Lower lobe of right lung (tissue), 2 donors: Measurements from ENCODE around the gene GCKR. TPM values are rescaled to one million over a fixed set of nuclear protein-coding genes. Genes with fewer than 3 reads are reported as not detected.

Experiments used
- ATAC-seq, 2 donors: fragments of 200-7000 bp; cut with Tn5 transposase; one replicate each; pipeline ENCODE4 v1.9.1; 2020 to 2022; ENCODE audit warnings: mild to moderate bottlenecking in 2 of 2, moderate library complexity in 2 of 2
- DNase-seq: peaks from one replicate; pipeline ENCODE4 v3.0.0-alpha.2; 2020
- H3K27ac ChIP-seq: fragments of 200-600 bp; one replicate; pipeline ENCODE4 v1.8.0; 2022
- H3K27me3 ChIP-seq: fragments of 200-600 bp; one replicate; pipeline ENCODE4 v1.8.0; 2022; ENCODE audit warnings: low read depth
- H3K36me3 ChIP-seq: fragments of 200-600 bp; one replicate; pipeline ENCODE4 v1.8.0; 2022; ENCODE audit warnings: mild to moderate bottlenecking
- H3K4me1 ChIP-seq: fragments of 200-600 bp; one replicate; pipeline ENCODE4 v1.8.0; 2022
- H3K4me3 ChIP-seq: fragments of 200-600 bp; one replicate; pipeline ENCODE4 v1.8.0; 2022; ENCODE audit warnings: mild to moderate bottlenecking
- H3K9me3 ChIP-seq: fragments of 200-600 bp; one replicate; pipeline ENCODE4 v1.8.0; 2022
- CTCF ChIP-seq: fragments of 200-600 bp; IDR thresholded peaks from one replicate; pipeline ENCODE4 v1.8.0; 2022; ENCODE audit warnings: antibody characterized with exemption, mild to moderate bottlenecking
- intact Hi-C: fragments of 100-400 bp; cut with DNase I; formaldehyde crosslinking; loops from one replicate; pipeline ENCODE4 v1.11.0; 2022
- total RNA-seq: library from RNA; stranded (reverse); fragmentation: NEBNext Ultra II Directional; extraction: Animal tissue kit (Norgen Biotek cat#: 25700); gene quantifications from one replicate; pipeline ENCODE4 v1.2.1, GENCODE V29; 2021
- donor health status: DM: no; HTN: yes; CAD: no; lungs with severe emphysema.

The GCKR gene
- total RNA-seq, 1 donor from 2014 or later = 0.44 TPM

DNA sequence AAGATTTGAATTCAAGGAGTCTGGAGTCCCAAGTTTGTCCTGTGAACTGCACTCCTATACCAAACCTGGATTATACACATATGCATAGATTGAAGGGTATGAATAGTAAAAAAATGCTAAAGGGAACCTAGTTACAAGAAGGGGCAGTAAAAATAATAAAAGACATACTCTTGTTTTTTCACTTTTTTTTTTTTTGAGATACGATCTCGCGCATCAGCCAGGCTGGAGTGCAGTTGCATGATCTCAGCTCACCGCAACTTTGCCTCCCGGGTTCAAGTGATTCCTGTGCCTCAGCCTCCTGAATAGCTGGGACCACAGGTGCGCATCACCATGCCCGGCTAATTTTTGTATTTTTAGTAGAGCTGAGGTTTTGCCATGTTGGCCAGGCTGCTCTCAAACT, 32.2 kb upstream of the GCKR start:
- Histone ChIP-seq H3K36me3 (peaks cover 22% of the 10 kb centered on the region), H3K9me3 (no peaks in the 10 kb centered on the region), H3K27ac (no peak overlapping the region), H3K27me3 (no peaks in the 10 kb centered on the region), H3K4me3 (no peak overlapping the region), H3K4me1 (no peaks in the 10 kb centered on the region)
- no peak for DNase-seq
- ATAC-seq = no peak
- no peak for TF ChIP-seq CTCF
- intact Hi-C loops = no loop called here

DNA sequence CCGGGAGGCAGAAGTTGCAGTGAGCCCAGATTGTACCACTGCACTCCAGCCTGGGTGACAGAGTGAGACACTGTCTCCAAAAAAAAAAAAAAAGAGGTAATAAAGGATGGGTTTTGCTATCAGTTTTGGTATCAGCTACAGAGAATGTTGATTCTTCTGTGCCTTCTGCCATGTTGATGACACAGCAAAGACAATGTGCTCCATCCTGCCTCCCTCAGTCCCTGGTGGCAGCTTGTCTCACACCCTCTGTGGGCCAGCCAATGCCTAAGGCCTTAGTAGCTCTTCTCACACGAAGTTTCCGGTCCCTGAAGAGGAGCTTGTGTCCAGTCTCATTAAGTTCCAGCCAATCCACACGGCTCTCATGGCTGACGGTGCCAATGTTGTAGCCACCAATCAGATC, 24.7 kb upstream of the GCKR start:
- ATAC-seq (no peak), DNase-seq (no peak)
- Histone ChIP-seq H3K9me3 (no peaks in the 10 kb centered on the region), H3K36me3 (peaks cover 65% of the 10 kb centered on the region), H3K4me1 (no peaks in the 10 kb centered on the region), H3K27ac (no peak overlapping the region), H3K4me3 (no peak overlapping the region), H3K27me3 (no peaks in the 10 kb centered on the region)
- intact Hi-C loops = no loop called here
- TF ChIP-seq CTCF = no peak

GRCh38 chr2:27485496-27485895, 11.1 kb upstream of the GCKR start:
- H3K4me3 ChIP-seq = no peak overlapping the region
- DNase-seq = no peak
- no peaks in the 10 kb centered on the region for H3K27me3 ChIP-seq
- intact Hi-C loops = no loop called here
- no peak for TF ChIP-seq CTCF
- H3K9me3 ChIP-seq = no peaks in the 10 kb centered on the region
- no peak overlapping the region for H3K27ac ChIP-seq
- peaks cover 13% of the 10 kb centered on the region for H3K4me1 ChIP-seq
- no peak for ATAC-seq
- H3K36me3 ChIP-seq = peaks cover 45% of the 10 kb centered on the region

GRCh38 chr2:27489118-27489497, 7.5 kb upstream of the GCKR start:
- Histone ChIP-seq H3K9me3 (no peaks in the 10 kb centered on the region), H3K4me3 (peak overlapping the region; percentile 70), H3K4me1 (peaks cover 13% of the 10 kb centered on the region), H3K27me3 (peaks cover 3% of the 10 kb centered on the region), H3K27ac (peak overlapping the region; percentile 74), H3K36me3 (peaks cover 18% of the 10 kb centered on the region)
- intact Hi-C loops = no loop called here
- no peak for TF ChIP-seq CTCF
- no peak for DNase-seq
- ATAC-seq = peak; percentile 1 to 13

DNA sequence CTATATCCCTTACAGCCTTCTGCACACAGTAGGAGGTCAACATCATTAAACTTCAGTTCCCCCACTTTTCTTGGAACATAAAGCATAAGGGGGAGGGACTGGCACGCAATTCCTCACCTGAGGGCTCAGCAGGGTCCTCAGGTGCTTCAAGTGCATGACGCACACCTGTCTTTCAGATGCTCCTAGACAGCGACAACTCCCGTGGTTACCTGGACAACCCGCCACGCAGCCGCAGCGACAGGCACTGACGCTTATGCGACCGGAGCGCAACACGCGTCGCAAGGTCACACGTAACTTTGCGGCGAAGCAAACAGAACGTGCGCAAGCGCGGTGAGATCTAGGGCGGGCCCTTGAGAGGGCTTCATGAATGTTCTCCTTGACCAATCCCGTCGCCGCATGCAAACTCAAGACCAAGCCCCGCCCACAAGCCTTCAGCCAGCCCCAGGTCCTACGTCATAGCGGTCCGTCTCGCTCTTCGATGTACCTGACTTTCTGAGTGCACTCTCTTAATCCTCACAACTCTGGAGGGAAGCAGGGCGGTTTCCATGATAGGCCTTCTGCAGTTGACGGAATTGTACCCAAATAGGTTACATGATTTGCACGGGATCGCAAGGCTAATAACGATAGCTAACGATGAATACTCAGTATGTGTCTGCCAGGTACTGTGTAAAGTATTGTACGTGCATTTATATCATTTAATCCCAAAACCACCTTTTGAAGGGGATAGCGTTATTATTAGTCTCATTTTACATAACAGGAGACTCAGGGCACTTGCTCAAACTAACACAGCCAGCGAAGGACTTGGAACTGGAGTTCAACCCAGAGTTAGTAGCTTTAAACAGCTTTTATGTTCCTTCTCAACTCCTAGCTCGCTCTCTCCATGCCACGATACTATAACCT, 6.9 kb upstream of the GCKR start, which contains the start of gene IFT172:
IFT172 (minus strand) TSS at position 246 of the 900 bp plus-strand sequence; CDS start at position 156, 90 bp downstream.
- DNase-seq = peak; percentile 100
- ATAC-seq = peak; percentile 97 to 99
- peaks cover 12% of the 10 kb centered on the region for H3K36me3 ChIP-seq
- H3K9me3 ChIP-seq = no peaks in the 10 kb centered on the region
- no peak for TF ChIP-seq CTCF
- peaks cover 17% of the 10 kb centered on the region for H3K4me1 ChIP-seq
- peak within 1 kb of the TSS; percentile 70 for H3K4me3 ChIP-seq
- H3K27me3 ChIP-seq = peaks cover 10% of the 10 kb centered on the region
- H3K27ac ChIP-seq = peak within 1 kb of the TSS; percentile 74
- intact Hi-C loops = no loop called here
